Vagina (tissue), 2 donors: ENCODE results near the gene SERGEF.

ENCODE experiments used
- CTCF ChIP-seq, 3 experiments: fragments of 450-650 bp in 2 of 3; fragments of 200-600 bp in 1 of 3; sonication (generic) in 1 of 3; IDR thresholded peaks; one replicate each; pipeline ENCODE4 v1.5.1; 2017 to 2019; ENCODE audit warnings: antibody characterized with exemption in 3 of 3, mild to moderate bottlenecking in 2 of 3, moderate library complexity in 2 of 3
- POLR2AphosphoS5 ChIP-seq, 2 donors: sonication (generic); formaldehyde crosslinking; IDR thresholded peaks; one replicate each; pipeline ENCODE4 v1.9.0; 2017; ENCODE audit warnings: antibody characterized with exemption in 2 of 2, mild to moderate bottlenecking in 2 of 2, low read depth in 1 of 2; ENCODE audit not compliant: insufficient read depth in 1 of 2

- TF ChIP-seq CTCF (IDR thresholded peaks at IDR 0.05) (no peak), POLR2AphosphoS5 (IDR thresholded peaks at IDR 0.05; ENCODE audit: insufficient read depth in 1 of 2, low read depth in 1 of 2) (no peak)
Measured at GRCh38 chr11:17738151-17738973, 274.5 kb downstream of the SERGEF start.
